BE2C (cell line): ENCODE data around the gene OSBPL8.

Experiments used
- DNase-seq: peaks from one replicate; pipeline ENCODE4 v3.0.0-alpha.2; 2020
- H3K27me3 ChIP-seq: fragments of 250-450 bp; sonication (Bioruptor Pico); 2 replicates; pipeline ENCODE4 v1.5.1; 2020; ENCODE audit warnings: mild to moderate bottlenecking
- H3K36me3 ChIP-seq: fragments of 250-450 bp; sonication (Bioruptor Pico); 2 replicates; pipeline ENCODE4 v1.5.1; 2020; ENCODE audit warnings: mild to moderate bottlenecking
- H3K4me1 ChIP-seq: fragments of 250-450 bp; sonication (Bioruptor Pico); 2 replicates; pipeline ENCODE4 v1.5.1; 2020
- H3K4me3 ChIP-seq: 2 replicates; pipeline ENCODE4 v1.5.1; 2011; ENCODE audit warnings: low read depth, low read length
- H3K9me3 ChIP-seq: fragments of 250-450 bp; sonication (Bioruptor Pico); 2 replicates; pipeline ENCODE4 v1.5.1; 2020
- CTCF ChIP-seq: IDR thresholded peaks from 2 replicates; pipeline ENCODE4 v1.5.1; 2012; ENCODE audit warnings: mild to moderate bottlenecking, low read depth, low read length

Gene OSBPL8

GRCh38 chr12:76587428-76588178 is 28.0 kb upstream of the OSBPL8 start:
- Histone ChIP-seq H3K27me3 (no peaks in the 10 kb centered on the region), H3K4me1 (no peaks in the 10 kb centered on the region), H3K9me3 (no peaks in the 10 kb centered on the region), H3K4me3 (no peak overlapping the region), H3K36me3 (no peaks in the 10 kb centered on the region)
- no peak for TF ChIP-seq CTCF
- no peak for DNase-seq

- DNase-seq = peak; percentile 12
- H3K36me3 ChIP-seq = no peaks in the 10 kb centered on the region
- H3K9me3 ChIP-seq = no peaks in the 10 kb centered on the region
- no peaks in the 10 kb centered on the region for H3K4me1 ChIP-seq
- no peaks in the 10 kb centered on the region for H3K27me3 ChIP-seq
- TF ChIP-seq CTCF = peak; percentile 70
- no peak overlapping the region for H3K4me3 ChIP-seq
Observed at GRCh38 chr12:76586764-76587395, 27.3 kb upstream of the OSBPL8 start.

GRCh38 chr12:76583301-76583700 is 23.7 kb upstream of the OSBPL8 start:
- H3K27me3 ChIP-seq = no peaks in the 10 kb centered on the region
- no peak for DNase-seq
- no peak overlapping the region for H3K4me3 ChIP-seq
- no peaks in the 10 kb centered on the region for H3K36me3 ChIP-seq
- H3K9me3 ChIP-seq = no peaks in the 10 kb centered on the region
- no peaks in the 10 kb centered on the region for H3K4me1 ChIP-seq
- no peak for TF ChIP-seq CTCF

GRCh38 chr12:76573840-76574373 is 14.3 kb upstream of the OSBPL8 start:
- Histone ChIP-seq H3K27me3 (no peaks in the 10 kb centered on the region), H3K9me3 (no peaks in the 10 kb centered on the region), H3K4me3 (no peak overlapping the region), H3K4me1 (no peaks in the 10 kb centered on the region), H3K36me3 (no peaks in the 10 kb centered on the region)
- no peak for TF ChIP-seq CTCF
- no peak for DNase-seq

GRCh38 chr12:76571256-76571655 is 11.7 kb upstream of the OSBPL8 start:
- no peaks in the 10 kb centered on the region for H3K36me3 ChIP-seq
- no peaks in the 10 kb centered on the region for H3K27me3 ChIP-seq
- no peaks in the 10 kb centered on the region for H3K9me3 ChIP-seq
- TF ChIP-seq CTCF = no peak
- no peak for DNase-seq
- no peaks in the 10 kb centered on the region for H3K4me1 ChIP-seq
- H3K4me3 ChIP-seq = no peak overlapping the region
